Stomach (tissue), 9 donors: ENCODE results near the gene FSIP1. TPM values are rescaled to one million over a fixed set of nuclear protein-coding genes. Genes with fewer than 3 reads are reported as not detected.

Experiments
- DNase-seq, 2 donors: peaks; one replicate each; pipeline versions ENCODE4 v3.0.0 to v3.0.0-alpha.2; 2013 to 2019
- H3K27ac ChIP-seq, 5 donors: fragments of 200-600 bp in 4 of 5; sonication (generic) in 4 of 5; one replicate each; pipeline ENCODE4 v1.5.1; 2013 to 2019; ENCODE audit warnings: mild to moderate bottlenecking in 1 of 5, moderate library complexity in 1 of 5
- H3K27me3 ChIP-seq, 3 donors: fragments of 200-600 bp; sonication (generic); one replicate each; pipeline ENCODE4 v1.5.1; 2017 to 2019; ENCODE audit warnings: mixed run types in 1 of 3
- H3K36me3 ChIP-seq, 4 donors: fragments of 200-600 bp; sonication (generic); 1 replicate in 3 of 4; 2 replicates in 1 of 4; pipeline ENCODE4 v1.5.1; 2016 to 2019
- H3K4me1 ChIP-seq, 4 donors: fragments of 200-600 bp; sonication (generic); one replicate each; pipeline ENCODE4 v1.5.1; 2016 to 2019
- H3K4me3 ChIP-seq, 4 donors: fragments of 200-600 bp; sonication (generic) in 3 of 4; one replicate each; pipeline ENCODE4 v1.5.1; 2016 to 2019; ENCODE audit warnings: mild to moderate bottlenecking in 1 of 4
- H3K9me3 ChIP-seq, 4 donors: fragments of 200-600 bp; sonication (generic); one replicate each; pipeline ENCODE4 v1.5.1; 2016 to 2019
- CTCF ChIP-seq, 7 experiments: fragments of 450-650 bp in 4 of 7; fragments of 200-600 bp in 3 of 7; sonication (generic) in 3 of 7; IDR thresholded peaks; one replicate each; pipeline ENCODE4 v1.5.1; 2016 to 2019; ENCODE audit warnings: antibody characterized with exemption in 7 of 7, control low read depth in 2 of 7, mild to moderate bottlenecking in 1 of 7
- EP300 ChIP-seq: sonication (generic); formaldehyde crosslinking; IDR thresholded peaks from one replicate; pipeline ENCODE4 v1.6.1; 2017; ENCODE audit warnings: antibody characterized with exemption
- POLR2A ChIP-seq, 4 donors: fragments of 450-650 bp; IDR thresholded peaks; one replicate each; pipeline ENCODE4 v1.6.1; 2016; ENCODE audit warnings: antibody characterized with exemption in 4 of 4, control low read depth in 2 of 4, mild to moderate bottlenecking in 1 of 4, moderate library complexity in 1 of 4
- POLR2AphosphoS5 ChIP-seq, 3 donors: sonication (generic); formaldehyde crosslinking; IDR thresholded peaks; one replicate each; pipeline ENCODE4 v1.6.1; 2016; ENCODE audit warnings: antibody characterized with exemption in 3 of 3
- WGBS, 5 donors: extraction: QIAGEN DNeasy Blood & Tissue Kit in 3 of 5; methylation state at CpG; one replicate each; pipeline versions ENCODE4 v1.1.5 to v1.1.7; 2013 to 2018; 5-methylcytosine and 5-hydroxymethylcytosine counted together
- intact Hi-C: fragments of 100-400 bp; cut with DNase I; formaldehyde crosslinking; loops from one replicate; pipeline ENCODE4 v1.15.1; 2023; ENCODE audit warnings: low total_unique reads
- polyA plus RNA-seq, 3 donors: library from polyadenylated mRNA; stranded (reverse); fragments of 200-250 nt; gene quantifications; one replicate each; pipeline ENCODE4 v1.2.3, GENCODE V29; 2013
- total RNA-seq, 5 donors: library from RNA; depleted of rRNA; stranded (reverse); fragments of >200 nt; gene quantifications; one replicate each; pipeline versions ENCODE4 v1.1.0 to v1.2.3, GENCODE V29; 2014 to 2016
- donor health status: healthy with polysubstance abuse.
- donor health status: Bipolar disorder and iron deficiency.
- donor health status: healthy.

The FSIP1 gene
- total and polyA plus RNA-seq, 8 donors = 0.08 to 141 (median 0.66) TPM

DNA sequence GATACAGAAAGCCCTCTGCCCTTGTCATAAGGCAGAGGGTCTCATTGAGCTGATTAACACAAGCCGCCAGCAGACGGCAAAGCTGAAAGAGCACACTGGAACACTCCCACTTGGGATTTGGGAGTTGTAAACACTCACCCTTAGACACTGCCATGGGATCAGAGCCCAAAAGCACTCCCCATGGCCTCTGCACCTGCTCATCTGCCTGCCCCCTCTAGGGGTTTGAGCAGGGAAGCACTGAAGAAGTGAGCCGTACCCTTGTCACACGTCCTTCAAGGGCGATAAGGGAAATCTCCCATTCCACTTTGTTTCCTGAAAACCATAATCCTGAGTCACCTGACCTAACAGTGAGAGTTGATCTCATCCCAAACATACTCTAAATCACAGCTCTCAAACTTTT, 14.7 kb downstream of the FSIP1 start:
- Histone ChIP-seq H3K4me1 (no peaks in the 10 kb centered on the region), H3K4me3 (no peak overlapping the region), H3K9me3 (no peaks in the 10 kb centered on the region), H3K27me3 (no peaks in the 10 kb centered on the region), H3K27ac (no peak overlapping the region), H3K36me3 (no peaks in the 10 kb centered on the region)
- 85 to 98% (median 96%) methylated on average over 5 of the region's 5 CpGs for WGBS, 5 donors
- TF ChIP-seq POLR2A (IDR thresholded peaks at IDR 0.05) (no peak), EP300 (no peak), POLR2AphosphoS5 (IDR thresholded peaks at IDR 0.05) (no peak), CTCF (IDR thresholded peaks at IDR 0.05) (no peak)
- no peak for DNase-seq
- intact Hi-C loops = loop anchor here (10.0 kb wide), 1 partner anchor 1063 kb away; no protein-coding TSS in a partner anchor

- no peaks in the 10 kb centered on the region for H3K4me1 ChIP-seq
- intact Hi-C loops = loop anchor here (10.0 kb wide), 1 partner anchor 1056 kb away; no protein-coding TSS in a partner anchor
- no peaks in the 10 kb centered on the region for H3K36me3 ChIP-seq
- TF ChIP-seq EP300 (no peak), CTCF (IDR thresholded peaks at IDR 0.05) (no peak), POLR2A (IDR thresholded peaks at IDR 0.05) (no peak), POLR2AphosphoS5 (IDR thresholded peaks at IDR 0.05) (no peak)
- 73 to 93% (median 79%) methylated on average over 2 of the region's 2 CpGs for WGBS, 5 donors
- no peak for DNase-seq
- no peaks in the 10 kb centered on the region for H3K27me3 ChIP-seq
- no peak overlapping the region for H3K4me3 ChIP-seq
- H3K27ac ChIP-seq = no peak overlapping the region
- no peaks in the 10 kb centered on the region for H3K9me3 ChIP-seq
These were observed 21.6 kb downstream of the FSIP1 start for GRCh38 chr15:39761006-39761405.

- 48 to 54% (median 49%) methylated on average over 2 of the region's 2 CpGs for WGBS, 5 donors
- Histone ChIP-seq H3K27ac (no peak overlapping the region), H3K27me3 (no peaks in the 10 kb centered on the region), H3K36me3 (no peaks in the 10 kb centered on the region), H3K9me3 (no peaks in the 10 kb centered on the region), H3K4me3 (no peak overlapping the region), H3K4me1 (no peaks in the 10 kb centered on the region)
- intact Hi-C loops = loop anchor here (10.0 kb wide), 1 partner anchor 942 kb away; no protein-coding TSS in a partner anchor
- peak in 1 of 2 donors; percentile 84 for DNase-seq
- TF ChIP-seq EP300 (no peak), CTCF (IDR thresholded peaks at IDR 0.05) (peak in 4 of 7 experiments; percentile 39 to 87 (median 78)), POLR2A (IDR thresholded peaks at IDR 0.05) (no peak)
These were observed 25.7 kb downstream of the FSIP1 start for GRCh38 chr15:39756806-39757522.

- no peaks in the 10 kb centered on the region for H3K27me3 ChIP-seq
- WGBS, 5 donors = 35 to 66% (median 56%) methylated on average over 1 of the region's 1 CpG
- H3K36me3 ChIP-seq = no peaks in the 10 kb centered on the region
- no peak for DNase-seq
- no peak overlapping the region for H3K27ac ChIP-seq
- intact Hi-C loops = loop anchor here (10.0 kb wide), 1 partner anchor 938 kb away; no protein-coding TSS in a partner anchor
- no peak overlapping the region for H3K4me3 ChIP-seq
- TF ChIP-seq EP300 (no peak), POLR2A (IDR thresholded peaks at IDR 0.05) (no peak), CTCF (IDR thresholded peaks at IDR 0.05) (no peak), POLR2AphosphoS5 (IDR thresholded peaks at IDR 0.05) (no peak)
- no peaks in the 10 kb centered on the region for H3K9me3 ChIP-seq
- H3K4me1 ChIP-seq = no peaks in the 10 kb centered on the region
These were observed 29.6 kb downstream of the FSIP1 start for GRCh38 chr15:39752991-39753390.
